Measurements from ENCODE around the gene PRKCE. TPM values are rescaled to one million over a fixed set of nuclear protein-coding genes. Genes with fewer than 3 reads are reported as not detected.

PRKCE gene
- total RNA-seq, 1 donor from 2014 or later = 4.6 TPM

DNA sequence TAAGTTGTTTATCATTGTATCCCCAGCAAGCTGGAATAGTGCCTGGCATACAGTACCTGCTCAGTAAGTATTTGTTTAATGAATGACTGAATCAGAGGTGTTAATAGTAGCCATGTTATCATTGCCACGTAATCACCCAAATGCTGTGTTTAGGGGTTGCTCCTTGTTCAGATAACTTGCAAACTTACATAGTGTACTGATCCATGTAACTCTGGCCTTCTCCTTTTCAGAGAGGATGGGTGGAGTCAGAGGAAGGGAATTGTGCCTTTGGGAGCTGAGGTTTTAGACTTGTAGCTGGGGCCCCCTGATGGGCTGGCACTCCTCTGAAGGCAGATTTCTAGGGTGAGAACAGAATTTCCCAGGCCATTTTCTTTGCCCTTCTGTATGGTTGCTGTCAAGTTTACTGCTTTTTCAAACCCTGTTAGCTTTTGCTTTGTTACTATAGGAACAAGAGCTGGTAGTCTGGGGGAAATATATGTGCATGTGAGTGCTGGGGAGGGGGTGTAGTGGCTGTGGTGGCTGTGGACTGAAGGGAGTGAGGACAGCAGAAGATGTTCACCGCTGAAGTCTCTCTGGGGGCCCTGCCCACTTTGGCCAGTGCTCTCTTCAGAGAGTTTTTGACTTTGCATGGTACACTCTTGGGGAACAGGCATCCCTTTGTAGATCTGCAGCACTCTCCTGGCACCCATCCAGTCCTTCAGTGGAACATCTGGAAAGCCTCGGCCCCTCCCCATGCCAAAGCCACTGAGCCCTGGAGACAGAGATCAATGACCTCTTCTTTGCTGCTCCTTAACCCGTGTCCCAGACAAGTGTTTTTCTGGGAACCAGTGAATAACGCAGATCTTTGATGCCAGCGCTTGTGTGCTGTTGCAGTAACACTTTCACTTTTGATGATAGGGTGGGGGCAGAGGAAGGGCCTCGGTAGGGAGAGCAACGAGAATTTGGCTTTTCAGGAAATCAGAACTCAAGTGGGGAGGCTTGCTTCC, 209.0 kb downstream of the PRKCE start:
- intact Hi-C loops (cut with DNase I) = no loop called here
- H3K27ac ChIP-seq = peak overlapping the region; percentile 13 to 15

DNA sequence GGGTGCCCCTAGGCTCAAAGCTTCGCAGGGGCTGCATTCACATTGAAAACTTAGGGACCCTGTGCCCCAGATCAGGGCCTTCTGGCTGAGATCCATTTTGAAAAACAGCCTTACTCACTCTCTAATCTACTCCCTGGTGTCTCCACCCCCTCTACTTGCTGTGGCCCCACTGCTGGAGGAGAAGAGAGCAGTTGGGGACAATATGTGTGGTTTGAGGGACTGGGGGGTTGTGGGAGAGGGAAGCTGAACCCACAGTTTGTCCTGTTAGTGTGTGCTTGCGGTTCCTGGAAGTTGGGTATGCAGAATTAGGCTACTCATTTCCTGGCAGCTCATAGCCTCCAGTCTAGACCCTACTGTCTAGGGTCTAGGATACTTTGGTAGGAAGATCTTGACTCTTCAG, 211.4 kb downstream of the PRKCE start:
- DNase-seq (ENCODE audit: low spot score in 2 of 2) = no peak
- TF ChIP-seq, protein P1, sequence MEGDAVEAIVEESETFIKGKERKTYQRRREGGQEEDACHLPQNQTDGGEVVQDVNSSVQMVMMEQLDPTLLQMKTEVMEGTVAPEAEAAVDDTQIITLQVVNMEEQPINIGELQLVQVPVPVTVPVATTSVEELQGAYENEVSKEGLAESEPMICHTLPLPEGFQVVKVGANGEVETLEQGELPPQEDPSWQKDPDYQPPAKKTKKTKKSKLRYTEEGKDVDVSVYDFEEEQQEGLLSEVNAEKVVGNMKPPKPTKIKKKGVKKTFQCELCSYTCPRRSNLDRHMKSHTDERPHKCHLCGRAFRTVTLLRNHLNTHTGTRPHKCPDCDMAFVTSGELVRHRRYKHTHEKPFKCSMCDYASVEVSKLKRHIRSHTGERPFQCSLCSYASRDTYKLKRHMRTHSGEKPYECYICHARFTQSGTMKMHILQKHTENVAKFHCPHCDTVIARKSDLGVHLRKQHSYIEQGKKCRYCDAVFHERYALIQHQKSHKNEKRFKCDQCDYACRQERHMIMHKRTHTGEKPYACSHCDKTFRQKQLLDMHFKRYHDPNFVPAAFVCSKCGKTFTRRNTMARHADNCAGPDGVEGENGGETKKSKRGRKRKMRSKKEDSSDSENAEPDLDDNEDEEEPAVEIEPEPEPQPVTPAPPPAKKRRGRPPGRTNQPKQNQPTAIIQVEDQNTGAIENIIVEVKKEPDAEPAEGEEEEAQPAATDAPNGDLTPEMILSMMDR (IDR thresholded peaks at IDR 0.05) = no peak
- H3K9me3 ChIP-seq = no peaks in the 10 kb centered on the region
- no peaks in the 10 kb centered on the region for H3K36me3 ChIP-seq
- peaks cover 0 to 8% of the 10 kb centered on the region in 2 donors for H3K4me1 ChIP-seq
- H3K27ac ChIP-seq = no peak overlapping the region
- H3K27me3 ChIP-seq = no peaks in the 10 kb centered on the region
- intact Hi-C loops (cut with DNase I) = no loop called here
- no peak overlapping the region for H3K4me3 ChIP-seq

More for the DNA sequence above, 209.0 kb downstream of the PRKCE start:
- H3K36me3 ChIP-seq = no peaks in the 10 kb centered on the region
- TF ChIP-seq, protein P1 (IDR thresholded peaks at IDR 0.05) = no peak
- H3K4me3 ChIP-seq = peak overlapping the region; percentile 32 to 57
- H3K9me3 ChIP-seq = no peaks in the 10 kb centered on the region
- H3K4me1 ChIP-seq = peaks cover 0 to 8% of the 10 kb centered on the region in 2 donors
- DNase-seq (ENCODE audit: low spot score in 2 of 2) = peak in 1 of 2 donors; percentile 66
- no peaks in the 10 kb centered on the region for H3K27me3 ChIP-seq

DNA sequence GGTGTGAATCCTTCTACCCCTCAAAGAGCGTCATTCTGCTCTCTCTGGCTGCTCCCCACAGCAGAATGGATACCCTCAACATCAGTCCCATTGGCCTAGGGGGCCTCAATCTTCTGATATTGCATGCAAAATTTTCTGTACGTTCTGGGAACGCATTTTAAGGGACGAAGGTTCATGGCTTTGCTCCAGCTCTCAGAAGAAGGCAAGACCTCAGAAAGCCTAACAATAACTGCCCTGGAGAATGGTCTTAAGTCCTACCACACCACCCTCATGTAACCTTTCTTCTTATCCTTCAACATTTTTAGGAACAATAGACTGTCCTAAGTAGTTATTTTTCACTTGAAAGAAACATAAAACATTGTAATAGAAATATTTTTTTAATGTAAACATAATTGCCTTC, 212.6 kb downstream of the PRKCE start:
- Histone ChIP-seq H3K4me1 (peaks cover 0 to 8% of the 10 kb centered on the region in 2 donors), H3K27me3 (no peaks in the 10 kb centered on the region), H3K36me3 (no peaks in the 10 kb centered on the region), H3K9me3 (no peaks in the 10 kb centered on the region), H3K27ac (no peak overlapping the region), H3K4me3 (no peak overlapping the region)
- intact Hi-C loops (cut with DNase I) = no loop called here
- TF ChIP-seq, protein P1 (IDR thresholded peaks at IDR 0.05) = no peak
- DNase-seq (ENCODE audit: low spot score in 2 of 2) = no peak

DNA sequence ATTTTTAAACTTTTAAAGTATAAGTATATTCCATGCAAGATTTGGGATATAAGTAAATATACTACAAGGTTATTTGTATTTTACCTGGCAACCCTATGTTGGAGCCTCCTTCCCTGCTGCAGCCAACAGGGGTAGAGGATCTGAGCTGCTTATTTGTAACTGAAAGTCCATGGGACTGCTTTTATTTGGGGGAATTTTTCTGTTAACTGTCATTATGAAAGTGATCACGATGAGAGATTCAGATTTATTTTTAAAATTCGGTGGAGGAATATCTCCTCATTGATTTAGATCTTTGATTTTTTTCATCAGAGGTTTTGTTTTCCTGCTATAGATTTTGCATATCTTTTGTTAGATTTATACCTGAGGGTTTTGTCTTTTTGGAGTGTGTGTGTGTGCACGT, 215.9 kb downstream of the PRKCE start:
- H3K27ac ChIP-seq = no peak overlapping the region
- no peaks in the 10 kb centered on the region for H3K9me3 ChIP-seq
- no peak overlapping the region for H3K4me3 ChIP-seq
- DNase-seq (ENCODE audit: low spot score in 2 of 2) = no peak
- no peaks in the 10 kb centered on the region for H3K27me3 ChIP-seq
- no peaks in the 10 kb centered on the region for H3K36me3 ChIP-seq
- H3K4me1 ChIP-seq = no peaks in the 10 kb centered on the region
- TF ChIP-seq, protein P1 (IDR thresholded peaks at IDR 0.05) = no peak
- intact Hi-C loops (cut with DNase I) = no loop called here

DNA sequence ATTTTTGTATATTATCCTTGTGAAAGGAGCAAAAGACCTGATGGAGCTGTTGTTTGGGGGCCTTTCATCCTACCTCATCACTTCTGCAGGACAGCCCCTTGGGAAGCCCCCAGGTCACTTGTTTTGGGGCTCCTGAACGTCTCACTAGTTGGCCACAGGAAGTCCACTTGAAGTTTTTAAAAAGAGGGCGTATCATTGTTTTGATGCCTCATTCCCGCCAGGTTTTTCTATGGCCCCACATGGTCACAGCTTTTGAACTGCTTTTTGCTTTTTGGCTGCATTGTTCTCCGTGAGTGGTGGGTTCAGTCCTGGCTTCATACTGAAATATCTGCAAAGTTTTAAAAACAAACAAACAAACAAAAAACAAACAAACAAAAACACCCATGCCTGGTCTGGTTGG, 216.3 kb downstream of the PRKCE start:
- Histone ChIP-seq H3K4me1 (no peaks in the 10 kb centered on the region), H3K27ac (no peak overlapping the region), H3K4me3 (no peak overlapping the region), H3K9me3 (no peaks in the 10 kb centered on the region), H3K27me3 (no peaks in the 10 kb centered on the region), H3K36me3 (no peaks in the 10 kb centered on the region)
- DNase-seq (ENCODE audit: low spot score in 2 of 2) = no peak
- intact Hi-C loops (cut with DNase I) = no loop called here
- TF ChIP-seq, protein P1 (IDR thresholded peaks at IDR 0.05) = no peak

Measured in ascending aorta (tissue), 2 donors.